NT2/D1 (cell line): Measurements from ENCODE around the gene ZAR1L.

Experiments
- DNase-seq: peaks from one replicate; pipeline ENCODE4 v3.0.0-alpha.2; 2011; ENCODE audit warnings: low read depth, low spot score
- H3K27me3 ChIP-seq: 2 replicates; pipeline ENCODE4 v1.6.0; 2011; ENCODE audit warnings: mild to moderate bottlenecking; ENCODE audit not compliant: insufficient read length, insufficient read depth
- H3K36me3 ChIP-seq: 2 replicates; pipeline ENCODE4 v1.6.1; 2011; ENCODE audit warnings: mild to moderate bottlenecking, low read length, mixed read lengths; ENCODE audit not compliant: insufficient read depth, insufficient read length
- H3K4me1 ChIP-seq: 2 replicates; pipeline ENCODE4 v1.5.1; 2011; ENCODE audit not compliant: insufficient read depth, insufficient read length
- H3K4me3 ChIP-seq: 2 replicates; pipeline ENCODE4 v1.5.1; 2011; ENCODE audit warnings: low read depth; ENCODE audit not compliant: insufficient read length
- H3K9ac ChIP-seq: 2 replicates; pipeline ENCODE4 v1.6.0; 2011; ENCODE audit warnings: low read depth; ENCODE audit not compliant: insufficient read length
- H3K9me3 ChIP-seq: 2 replicates; pipeline ENCODE4 v1.5.1; 2011; ENCODE audit warnings: mild to moderate bottlenecking, low read length; ENCODE audit not compliant: insufficient read depth
- SUZ12 ChIP-seq: IDR thresholded peaks from 2 replicates; pipeline ENCODE4 v1.6.1; 2011; ENCODE audit not compliant: insufficient read length, insufficient read depth; ENCODE audit errors: extremely low read depth
- YY1 ChIP-seq: IDR thresholded peaks from 2 replicates; pipeline ENCODE4 v1.6.1; 2011; ENCODE audit not compliant: insufficient read length, insufficient read depth
- ZNF274 ChIP-seq: IDR thresholded peaks from 2 replicates; pipeline ENCODE4 v1.6.1; 2011; ENCODE audit warnings: mild to moderate bottlenecking, low read depth, low read length

The ZAR1L gene

DNA sequence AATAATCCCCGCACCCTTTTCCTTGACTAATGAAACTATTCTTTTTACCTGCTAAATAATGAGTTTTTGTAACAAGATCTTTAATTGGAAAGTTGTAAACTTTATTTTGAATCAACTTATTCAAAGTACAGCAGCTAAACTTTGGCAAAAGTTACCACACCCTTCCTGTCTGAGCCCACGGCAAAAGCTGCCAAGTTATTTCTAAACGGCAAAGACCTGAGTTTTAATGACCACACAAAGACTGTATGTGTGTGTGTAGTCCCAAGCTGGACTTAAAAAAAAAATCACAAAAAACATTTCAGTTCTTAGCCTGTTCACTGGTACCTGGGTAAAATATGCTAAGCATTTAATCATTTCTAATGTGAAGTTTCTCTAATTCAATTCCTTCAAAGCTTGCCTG is 60.7 kb downstream of the ZAR1L start:
- Histone ChIP-seq H3K36me3 (no peaks in the 10 kb centered on the region), H3K9ac (no peak overlapping the region), H3K27me3 (no peaks in the 10 kb centered on the region), H3K4me1 (no peaks in the 10 kb centered on the region), H3K9me3 (no peaks in the 10 kb centered on the region), H3K4me3 (no peak overlapping the region)
- DNase-seq: no peak
- TF ChIP-seq SUZ12 (no peak), YY1 (no peak)

DNA sequence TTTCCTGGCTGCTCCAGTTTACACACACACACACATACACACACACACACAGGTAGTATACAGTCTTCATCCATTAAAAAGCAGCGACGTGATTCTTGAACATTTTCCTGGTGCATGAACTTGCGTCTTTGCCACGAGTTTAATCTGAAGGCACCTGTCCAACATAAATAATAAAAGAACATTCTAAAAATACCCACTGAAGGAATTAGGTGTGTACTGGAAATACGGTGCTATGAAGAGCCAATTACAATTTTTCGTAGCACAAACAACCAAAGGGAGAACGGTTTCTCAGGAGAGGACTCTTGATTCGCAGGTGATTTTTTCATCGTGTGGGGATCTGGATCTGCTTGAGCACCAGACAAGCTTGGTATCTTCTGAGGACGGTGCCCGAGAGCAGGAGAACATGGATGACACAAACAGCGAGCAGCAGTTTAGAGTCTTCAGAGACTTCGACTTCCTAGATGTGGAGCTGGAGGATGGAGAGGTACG is 61.2 kb downstream of the ZAR1L start:
- H3K4me1 ChIP-seq: no peaks in the 10 kb centered on the region
- no peaks in the 10 kb centered on the region for H3K27me3 ChIP-seq
- no peak for DNase-seq
- no peak overlapping the region for H3K9ac ChIP-seq
- no peaks in the 10 kb centered on the region for H3K36me3 ChIP-seq
- no peak overlapping the region for H3K4me3 ChIP-seq
- H3K9me3 ChIP-seq: no peaks in the 10 kb centered on the region
- TF ChIP-seq SUZ12 (no peak), ZNF274 (no peak), YY1 (no peak)
